HG03066 (cell line): ENCODE results near the gene WFS1.

Experiments
- ATAC-seq: cut with Tn5 transposase; IDR thresholded peaks from one replicate; pipeline ENCODE4 v1.9.1; 2021; ENCODE audit warnings: low read depth; ENCODE audit not compliant: unreplicated experiment

WFS1 gene

DNA sequence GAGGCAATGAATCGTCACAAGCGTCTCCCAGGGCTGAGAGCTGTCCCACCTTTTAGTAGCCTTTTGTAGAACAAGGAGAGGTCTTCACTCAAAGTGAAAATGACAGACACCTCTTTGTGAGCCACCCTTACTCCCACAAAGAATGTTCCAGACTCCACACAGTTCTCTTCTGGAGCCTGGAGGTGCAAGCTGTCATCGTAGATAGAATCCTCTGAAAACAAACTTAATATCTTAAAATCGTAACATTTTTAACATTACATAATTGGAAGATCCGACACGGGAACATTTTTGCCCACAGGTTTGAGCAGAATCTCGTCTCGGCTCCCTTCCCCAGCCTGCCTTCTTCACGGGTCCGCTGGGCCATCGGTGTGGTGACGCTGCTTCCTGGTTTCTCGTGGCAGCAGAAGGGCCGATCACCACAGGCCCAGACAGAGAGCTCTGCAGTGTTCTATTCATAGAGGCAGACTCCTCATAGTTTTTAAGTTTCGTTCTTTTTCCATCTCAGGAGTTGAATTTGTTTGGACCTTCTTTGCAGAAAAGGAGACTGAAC, 27.7 kb downstream of the WFS1 start:
- ATAC-seq, result no peak

DNA sequence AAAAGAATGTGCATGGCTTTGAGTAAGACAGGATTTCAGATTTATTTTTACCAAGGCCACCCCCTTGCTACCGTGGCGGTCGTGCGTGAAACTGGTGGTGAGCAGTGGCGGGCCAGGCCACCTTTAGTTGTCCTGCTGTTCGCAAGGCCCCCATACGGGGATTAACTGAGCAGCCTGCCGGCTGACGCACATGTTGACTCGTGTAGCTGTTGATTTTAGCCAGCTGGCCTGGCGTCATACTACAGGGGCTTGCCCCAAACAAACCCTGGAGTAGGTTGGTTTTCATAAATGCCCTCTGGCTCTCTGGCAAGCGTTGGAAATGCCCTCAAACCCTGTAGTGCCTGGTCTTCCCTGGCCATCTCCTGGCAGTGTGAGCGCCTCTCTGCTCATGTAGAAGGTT, 28.4 kb downstream of the WFS1 start:
- ATAC-seq, result no peak

DNA sequence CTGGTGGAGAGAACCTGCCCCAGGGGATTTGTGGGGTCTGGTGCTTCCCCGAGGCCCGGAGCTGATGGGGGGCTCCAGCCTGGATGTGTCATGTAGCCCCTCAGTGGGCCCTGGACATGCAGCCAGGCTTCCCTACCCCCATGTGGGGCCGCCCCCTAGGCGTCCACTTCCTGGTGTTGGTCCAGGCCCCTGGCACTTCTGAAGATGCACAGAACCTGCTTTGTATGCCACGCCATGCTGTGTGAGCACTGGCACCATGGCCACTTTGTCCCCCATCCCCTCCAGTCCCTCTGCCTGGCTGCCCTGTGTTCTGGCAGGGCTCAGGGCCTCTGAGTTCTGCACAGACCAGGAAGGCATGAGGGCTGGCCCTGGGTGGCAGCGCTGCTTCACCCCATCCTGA, 29.2 kb downstream of the WFS1 start:
- no peak for ATAC-seq

DNA sequence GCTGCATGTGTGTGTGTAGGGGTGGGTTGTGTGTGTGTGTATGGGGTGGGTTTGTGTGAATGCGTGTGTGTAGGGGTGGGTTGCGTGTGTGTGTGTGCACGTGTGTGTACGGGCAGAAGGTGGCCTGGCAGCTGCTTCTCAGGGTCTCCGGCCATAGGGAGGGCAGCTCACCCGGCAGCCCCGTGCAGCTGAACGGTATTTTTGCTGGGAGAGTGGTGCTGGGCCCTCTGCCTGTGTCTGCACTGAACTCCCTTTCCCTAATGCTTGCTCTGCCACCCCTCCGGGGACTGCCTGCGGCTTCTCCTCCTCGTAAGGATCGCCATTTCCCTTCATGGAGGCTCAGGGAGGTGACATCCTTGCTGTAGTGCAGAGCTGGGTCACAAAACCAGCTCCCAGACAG, 30.2 kb downstream of the WFS1 start:
- no peak for ATAC-seq

DNA sequence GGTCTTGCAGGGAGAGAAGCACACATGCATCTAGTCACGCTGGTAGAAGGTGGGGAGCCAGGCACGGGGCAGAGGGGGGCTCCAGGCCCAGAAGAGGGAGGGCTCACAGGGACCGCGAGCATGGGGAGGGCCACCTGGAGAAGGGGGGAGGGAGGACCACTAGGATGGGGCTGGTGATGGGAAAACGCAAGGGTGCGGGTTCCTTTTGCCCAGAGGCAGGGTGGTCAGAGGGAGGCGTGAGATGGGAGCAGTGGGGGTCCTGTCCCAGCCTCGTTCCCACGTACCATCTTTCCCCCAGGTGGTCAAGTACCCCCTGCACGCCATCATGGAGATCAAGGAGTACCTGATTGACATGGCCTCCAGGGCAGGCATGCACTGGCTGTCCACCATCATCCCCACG, 30.7 kb downstream of the WFS1 start:
- no peak for ATAC-seq

DNA sequence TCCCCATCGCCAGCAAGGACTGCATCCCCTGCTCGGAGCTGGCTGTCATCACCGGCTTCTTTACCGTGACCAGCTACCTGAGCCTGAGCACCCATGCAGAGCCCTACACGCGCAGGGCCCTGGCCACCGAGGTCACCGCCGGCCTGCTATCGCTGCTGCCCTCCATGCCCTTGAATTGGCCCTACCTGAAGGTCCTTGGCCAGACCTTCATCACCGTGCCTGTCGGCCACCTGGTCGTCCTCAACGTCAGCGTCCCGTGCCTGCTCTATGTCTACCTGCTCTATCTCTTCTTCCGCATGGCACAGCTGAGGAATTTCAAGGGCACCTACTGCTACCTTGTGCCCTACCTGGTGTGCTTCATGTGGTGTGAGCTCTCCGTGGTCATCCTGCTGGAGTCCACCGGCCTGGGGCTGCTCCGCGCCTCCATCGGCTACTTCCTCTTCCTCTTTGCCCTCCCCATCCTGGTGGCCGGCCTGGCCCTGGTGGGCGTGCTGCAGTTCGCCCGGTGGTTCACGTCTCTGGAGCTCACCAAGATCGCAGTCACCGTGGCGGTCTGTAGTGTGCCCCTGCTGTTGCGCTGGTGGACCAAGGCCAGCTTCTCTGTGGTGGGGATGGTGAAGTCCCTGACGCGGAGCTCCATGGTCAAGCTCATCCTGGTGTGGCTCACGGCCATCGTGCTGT, 31.5 kb downstream of the WFS1 start:
- ATAC-seq, result no peak

DNA sequence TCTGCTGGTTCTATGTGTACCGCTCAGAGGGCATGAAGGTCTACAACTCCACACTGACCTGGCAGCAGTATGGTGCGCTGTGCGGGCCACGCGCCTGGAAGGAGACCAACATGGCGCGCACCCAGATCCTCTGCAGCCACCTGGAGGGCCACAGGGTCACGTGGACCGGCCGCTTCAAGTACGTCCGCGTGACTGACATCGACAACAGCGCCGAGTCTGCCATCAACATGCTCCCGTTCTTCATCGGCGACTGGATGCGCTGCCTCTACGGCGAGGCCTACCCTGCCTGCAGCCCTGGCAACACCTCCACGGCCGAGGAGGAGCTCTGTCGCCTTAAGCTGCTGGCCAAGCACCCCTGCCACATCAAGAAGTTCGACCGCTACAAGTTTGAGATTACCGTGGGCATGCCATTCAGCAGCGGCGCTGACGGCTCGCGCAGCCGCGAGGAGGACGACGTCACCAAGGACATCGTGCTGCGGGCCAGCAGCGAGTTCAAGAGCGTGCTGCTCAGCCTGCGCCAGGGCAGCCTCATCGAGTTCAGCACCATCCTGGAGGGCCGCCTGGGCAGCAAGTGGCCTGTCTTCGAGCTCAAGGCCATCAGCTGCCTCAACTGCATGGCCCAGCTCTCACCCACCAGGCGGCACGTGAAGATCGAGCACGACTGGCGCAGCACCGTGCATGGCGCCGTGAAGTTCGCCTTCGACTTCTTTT, 32.2 kb downstream of the WFS1 start:
- ATAC-seq, result no peak

DNA sequence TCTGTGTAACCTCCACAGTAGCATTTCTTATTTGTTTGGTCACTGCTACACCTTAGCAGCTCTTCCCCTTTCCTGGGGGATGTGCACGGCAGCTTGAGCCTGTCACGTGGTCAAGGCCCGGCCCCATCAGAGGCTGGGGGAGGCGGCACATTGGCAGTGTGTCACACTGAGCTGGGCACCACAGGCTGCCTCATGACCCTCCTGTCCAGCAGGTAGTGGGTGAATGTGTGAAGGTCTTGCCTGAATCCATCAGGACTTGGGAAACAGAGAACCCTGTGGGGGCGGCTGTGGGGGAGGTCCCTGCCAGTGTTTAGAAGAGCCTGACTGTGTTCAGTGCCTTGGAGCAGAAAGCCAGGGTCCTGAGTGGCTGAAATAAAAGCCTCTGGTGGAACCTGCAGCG, 33.2 kb downstream of the WFS1 start:
- no peak for ATAC-seq

DNA sequence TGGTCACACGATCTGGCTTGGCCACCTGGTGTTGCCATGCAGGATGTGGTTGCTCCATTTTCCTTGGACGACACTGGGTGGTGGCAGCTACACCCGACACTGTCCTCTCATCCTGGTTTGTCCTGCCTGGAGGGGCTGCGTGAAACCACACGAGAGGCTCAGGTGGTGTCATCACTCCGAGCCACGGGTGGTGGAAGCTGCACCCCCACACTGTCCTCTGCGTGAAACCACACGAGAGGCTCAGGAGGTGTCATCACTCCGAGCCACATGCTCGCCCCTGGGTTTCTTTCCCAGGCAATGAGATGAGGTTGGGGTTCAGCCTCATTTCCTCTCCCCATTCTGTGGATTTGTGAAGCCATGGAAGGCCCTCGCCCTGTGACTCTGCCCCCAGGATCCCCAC, 34.3 kb downstream of the WFS1 start:
- ATAC-seq, result no peak

DNA sequence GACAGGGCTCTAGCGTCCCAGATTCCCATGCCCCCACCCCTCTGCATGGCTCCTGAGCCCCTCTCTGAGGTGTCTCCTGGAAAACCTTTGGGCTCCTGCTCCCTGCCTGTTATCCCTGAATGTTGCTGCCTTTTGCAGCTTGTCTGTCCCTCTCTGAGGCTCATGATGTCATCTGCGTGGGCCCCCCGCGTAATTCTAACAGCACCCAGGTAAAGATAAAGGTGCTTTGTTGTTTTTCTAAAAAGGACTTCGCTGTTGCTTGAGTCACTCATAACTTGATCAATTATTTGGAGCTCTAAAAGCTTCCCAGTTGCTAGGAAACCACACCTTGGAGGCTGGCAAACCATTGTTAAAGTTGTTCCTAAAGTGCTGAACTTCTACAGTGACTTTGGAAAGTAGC, 36.6 kb downstream of the WFS1 start:
- ATAC-seq, result no peak

DNA sequence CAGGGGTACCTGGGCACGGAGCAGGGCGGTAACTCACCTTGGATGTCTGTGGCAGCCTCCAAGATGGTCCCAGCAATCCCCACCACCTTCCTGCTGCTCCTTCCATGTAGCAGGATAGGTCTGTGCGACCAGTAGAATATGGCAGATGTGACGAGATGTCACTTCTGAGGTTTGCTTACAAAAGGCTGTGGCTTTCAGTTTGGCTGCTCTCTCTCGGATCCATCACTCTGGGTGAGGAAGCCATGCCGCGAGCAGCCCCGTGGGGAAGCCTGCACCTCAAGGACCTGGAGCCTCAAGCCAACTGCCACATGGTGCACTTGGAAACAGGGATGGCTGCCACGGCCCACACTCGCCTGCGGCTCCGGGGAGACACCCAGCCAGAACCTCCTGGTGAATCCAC, 37.6 kb downstream of the WFS1 start:
- no peak for ATAC-seq

DNA sequence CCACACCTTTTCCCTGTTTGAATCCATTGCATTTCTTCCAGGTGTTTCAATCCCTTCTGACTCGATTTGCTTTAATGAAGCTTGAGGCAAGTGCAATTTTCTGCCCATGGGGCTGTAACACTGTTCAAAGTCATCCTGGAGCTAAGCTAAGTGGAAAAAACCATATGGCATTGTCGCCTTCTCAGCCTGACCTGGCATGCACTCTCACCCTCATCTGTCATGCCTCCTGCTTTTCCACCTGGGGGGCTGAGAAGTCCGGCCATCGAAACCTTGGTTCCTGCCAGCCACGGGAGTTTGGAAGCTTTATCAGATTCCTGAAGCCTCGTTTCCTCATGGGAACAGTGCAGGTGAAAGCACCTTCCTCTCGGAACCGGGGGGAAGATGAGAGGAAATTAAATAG, 38.2 kb downstream of the WFS1 start:
- no peak for ATAC-seq

DNA sequence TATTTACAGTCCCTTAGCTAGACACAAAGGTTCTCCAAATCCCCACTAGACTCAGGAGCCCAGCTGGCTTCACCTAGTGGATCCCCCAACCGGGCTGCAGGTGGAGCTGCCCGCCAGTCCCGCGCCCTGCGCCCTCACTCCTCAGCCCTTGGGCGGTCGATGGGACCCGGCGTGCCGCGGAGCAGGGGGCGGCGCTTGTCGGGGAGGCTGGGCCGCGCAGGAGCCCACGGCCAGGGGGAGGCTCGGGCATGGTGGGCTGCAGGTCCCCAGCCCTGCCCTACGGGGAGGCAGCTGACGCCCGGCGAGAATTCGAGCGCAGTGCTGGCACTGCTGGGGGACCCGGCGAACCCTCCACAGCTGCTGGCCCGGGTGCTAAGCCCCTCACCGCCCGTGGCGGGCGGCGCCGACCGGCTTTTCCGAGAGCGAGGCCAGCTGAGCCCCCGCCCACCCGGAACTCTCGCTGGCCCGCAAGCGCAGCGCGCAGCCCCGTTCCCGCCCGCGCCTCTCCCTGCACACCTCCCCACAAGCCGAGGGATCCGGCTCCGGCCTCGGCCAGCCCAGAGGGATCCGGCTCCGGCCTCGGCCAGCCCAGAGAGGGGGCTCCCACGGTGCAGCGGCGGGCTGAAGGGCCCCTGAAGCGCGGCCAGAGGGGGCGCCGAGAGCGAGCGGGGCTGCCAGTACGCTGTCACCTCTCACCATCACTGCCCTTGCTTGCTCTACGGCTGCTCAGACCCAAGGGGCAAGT, 39.4 kb downstream of the WFS1 start:
- no peak for ATAC-seq

DNA sequence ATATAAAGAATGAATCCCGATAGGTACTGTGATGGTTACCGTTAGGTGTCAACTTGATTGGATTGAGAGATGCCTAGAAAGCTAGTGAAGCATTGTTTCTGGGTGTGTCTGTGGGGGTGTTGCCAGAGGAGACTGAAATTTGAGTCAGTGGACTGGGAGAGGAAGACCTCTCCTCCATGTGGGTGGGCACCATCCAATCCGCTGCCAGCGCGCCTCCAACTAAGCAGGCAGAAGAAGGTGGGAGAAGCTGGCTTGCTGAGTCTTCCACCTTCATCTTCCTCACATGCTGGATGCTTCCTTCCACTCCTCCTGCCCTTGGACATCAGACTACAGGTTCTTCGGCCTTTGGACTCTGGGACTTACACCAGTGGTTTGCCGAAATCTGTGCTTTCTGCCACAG, 40.1 kb downstream of the WFS1 start:
- ATAC-seq, result no peak

DNA sequence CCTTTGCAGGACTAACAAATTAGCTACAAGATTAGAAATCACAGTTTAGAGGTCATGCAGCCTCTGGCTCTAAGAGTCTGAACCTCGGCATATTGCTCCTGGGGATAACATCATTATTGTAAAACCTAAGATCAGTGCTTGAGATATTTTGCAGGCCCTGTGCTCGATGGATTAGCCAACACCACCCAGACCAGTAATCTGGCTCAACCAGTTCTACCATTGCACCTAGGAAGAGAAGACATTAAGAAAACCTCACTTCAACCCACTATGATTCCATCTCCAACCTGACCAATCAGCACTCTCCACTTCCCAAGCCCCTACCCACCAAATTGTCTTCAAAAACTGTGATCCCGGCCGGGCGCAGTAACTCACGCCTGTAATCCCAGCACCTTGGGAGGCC, 43.6 kb downstream of the WFS1 start:
- no peak for ATAC-seq

DNA sequence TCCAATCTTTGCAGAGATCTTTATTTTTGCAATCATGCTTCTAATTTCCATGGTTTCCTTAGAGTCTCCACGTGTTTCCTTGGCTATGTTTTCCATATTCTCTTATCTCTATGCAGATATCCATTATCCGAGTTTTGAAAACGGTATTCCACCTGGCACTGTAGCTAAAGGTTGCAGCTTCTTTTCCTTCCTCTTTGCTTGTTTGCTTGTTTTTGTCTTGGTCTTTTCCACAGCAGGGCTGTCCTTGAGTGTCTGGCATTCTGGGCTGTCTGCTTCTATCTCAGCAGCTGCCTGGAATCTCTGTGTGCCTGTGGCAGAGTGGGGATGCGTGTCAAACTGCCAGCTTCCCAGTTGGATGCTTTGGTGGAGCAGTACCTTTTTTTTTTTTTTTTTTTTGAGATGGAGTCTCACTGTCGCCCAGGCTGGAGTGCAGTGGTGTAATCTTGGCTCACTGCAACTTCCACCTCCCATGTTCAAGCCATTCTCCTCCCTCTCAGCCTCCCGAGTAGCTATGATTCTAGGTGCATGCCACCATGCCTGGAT, 46.9 kb downstream of the WFS1 start:
- no peak for ATAC-seq

DNA sequence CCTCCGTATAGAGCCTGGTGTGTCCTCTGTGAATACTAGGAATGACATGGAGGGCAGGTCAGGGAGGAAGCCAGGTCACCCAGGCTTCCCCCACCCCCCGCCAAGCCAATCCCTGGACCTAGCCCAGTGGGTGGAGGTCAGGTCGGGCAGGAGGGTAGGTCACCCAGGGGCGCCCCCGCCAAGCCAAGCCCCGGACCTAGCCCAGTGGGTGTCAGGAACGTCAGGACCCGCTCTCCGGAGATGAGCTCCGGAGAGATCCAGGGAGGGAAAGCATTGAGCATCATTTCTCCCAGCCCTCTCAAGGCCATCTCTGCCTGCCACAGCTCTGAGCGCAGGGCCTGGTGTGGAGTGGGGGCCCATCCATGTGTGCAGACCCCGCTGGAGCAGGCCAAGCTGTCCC, 48.6 kb downstream of the WFS1 start:
- ATAC-seq, result no peak

DNA sequence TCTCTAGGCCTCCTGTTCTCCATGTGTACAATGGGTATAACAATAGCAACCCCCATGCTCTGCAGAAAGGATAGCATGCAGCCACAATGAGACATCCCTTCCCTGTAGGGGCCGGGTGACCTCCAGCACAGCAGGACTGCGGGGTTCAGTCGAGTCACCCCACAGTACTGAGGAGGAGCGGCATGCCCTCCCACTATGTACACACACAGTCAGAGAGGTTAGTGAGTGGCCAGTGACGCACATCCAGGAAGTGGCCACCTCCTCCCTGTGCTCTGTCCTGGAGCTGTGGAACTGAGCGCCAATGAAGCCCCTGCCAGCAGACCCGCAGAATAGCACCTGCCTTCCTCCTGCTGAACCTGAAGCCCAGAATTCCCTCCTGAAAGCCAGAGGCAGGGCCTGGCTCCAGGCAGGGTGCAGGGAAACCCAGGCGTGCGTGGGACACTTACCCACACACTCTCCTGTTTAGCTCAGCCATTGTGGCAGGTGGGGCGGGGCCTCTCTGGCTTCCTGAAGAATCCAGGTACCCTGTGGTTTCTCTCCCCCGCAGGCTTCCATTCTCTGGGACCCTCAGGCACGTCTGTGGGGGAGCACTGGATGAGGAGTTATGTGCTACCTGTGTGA, 50.0 kb downstream of the WFS1 start:
- no peak for ATAC-seq

DNA sequence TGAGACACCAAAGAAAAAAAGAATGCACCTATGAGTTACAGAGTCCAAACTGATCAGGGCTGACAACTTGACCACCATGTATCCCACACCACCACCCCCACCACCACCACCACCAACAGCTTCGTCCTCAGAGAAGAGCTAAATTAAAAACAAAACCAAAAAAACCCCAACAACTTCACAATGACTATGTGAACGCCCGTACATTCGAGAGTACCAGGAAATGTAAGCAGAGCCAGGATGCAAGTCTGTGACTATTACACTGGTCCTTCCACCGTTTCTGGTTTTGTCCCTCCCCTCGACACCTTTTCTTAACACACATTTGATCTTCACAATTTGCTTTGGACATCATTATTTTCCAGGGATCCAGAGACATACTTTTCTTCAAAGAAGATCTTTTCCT, 51.0 kb downstream of the WFS1 start:
- ATAC-seq, result no peak

DNA sequence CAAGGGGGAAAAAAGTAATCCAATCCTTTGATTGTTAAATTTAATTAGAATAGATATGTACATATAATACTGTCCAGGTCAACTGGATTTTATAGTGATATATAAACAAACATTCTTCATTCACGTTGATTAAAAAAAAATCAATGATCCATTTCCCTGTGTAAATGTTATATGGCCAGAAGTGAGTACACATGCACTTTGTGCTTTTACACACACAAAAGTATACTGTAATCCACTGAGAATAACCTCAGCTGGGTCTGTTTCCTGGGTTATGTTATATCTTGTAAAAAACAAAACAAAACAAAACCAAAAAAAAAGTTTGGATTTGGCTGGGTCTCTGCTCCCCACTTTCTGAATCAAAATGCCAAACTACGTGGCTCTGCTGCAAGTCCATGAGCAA, 51.7 kb downstream of the WFS1 start:
- ATAC-seq, result no peak
